ENCODE measurements around the gene CROCC2.

The CROCC2 gene

DNA sequence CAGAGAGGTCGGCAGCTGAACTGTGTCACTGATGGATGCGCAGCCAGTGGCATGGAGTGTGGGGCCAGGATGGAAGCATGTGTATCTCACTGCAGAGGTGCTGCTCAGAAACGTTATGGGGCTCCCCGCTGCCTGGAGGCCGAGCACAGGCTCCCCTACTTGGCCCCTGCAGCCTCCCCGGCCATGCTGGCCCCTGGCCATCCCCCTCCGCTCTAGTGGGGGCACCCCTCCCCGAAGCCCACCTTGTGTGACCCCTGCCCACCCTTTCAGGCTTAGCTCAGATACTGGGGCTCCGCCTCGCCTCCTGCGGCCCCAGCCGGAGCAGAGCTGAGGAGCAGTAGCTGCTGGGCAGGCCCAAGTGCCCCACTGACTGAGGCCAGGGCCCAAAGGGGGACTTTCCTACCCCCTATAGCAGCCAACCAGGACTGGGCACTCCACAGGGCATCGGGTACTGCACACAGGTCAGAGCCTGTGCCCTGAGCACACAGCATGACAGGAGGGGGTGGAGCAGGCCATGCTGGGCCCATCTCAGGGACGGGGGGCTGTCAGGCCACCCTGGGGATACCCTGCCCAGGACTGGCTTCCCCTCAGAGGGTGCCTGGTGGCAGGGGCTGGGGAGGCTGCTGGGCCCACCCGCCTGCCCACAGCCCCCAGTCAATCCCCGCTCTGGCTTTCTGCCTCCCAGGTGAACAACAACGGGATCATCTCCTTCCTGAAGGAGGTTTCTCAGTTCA lies 123.6 kb downstream of the CROCC2 start:
- DNase-seq: peak; percentile 39

DNA sequence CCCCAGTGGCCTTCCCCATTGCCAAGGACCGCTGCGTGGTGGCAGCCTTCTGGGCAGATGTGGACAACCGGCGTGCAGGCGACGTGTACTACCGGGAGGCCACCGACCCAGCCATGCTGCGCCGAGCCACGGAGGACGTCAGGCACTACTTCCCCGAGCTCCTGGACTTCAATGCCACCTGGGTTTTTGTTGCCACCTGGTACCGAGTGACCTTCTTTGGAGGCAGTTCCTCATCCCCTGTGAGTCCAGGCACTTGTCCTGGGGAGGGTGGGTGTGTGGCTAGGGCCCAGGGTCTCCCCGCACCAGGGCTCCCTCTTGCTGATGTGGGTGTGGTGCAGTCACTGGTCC lies 124.2 kb downstream of the CROCC2 start:
- DNase-seq: peak; percentile 47

- DNase-seq: peak; percentile 29
Measured at GRCh38 chr2:241030883-241031282, 124.7 kb downstream of the CROCC2 start.

GRCh38 chr2:241031436-241032165 lies 125.5 kb downstream of the CROCC2 start:
- peak; percentile 36 for DNase-seq

DNA sequence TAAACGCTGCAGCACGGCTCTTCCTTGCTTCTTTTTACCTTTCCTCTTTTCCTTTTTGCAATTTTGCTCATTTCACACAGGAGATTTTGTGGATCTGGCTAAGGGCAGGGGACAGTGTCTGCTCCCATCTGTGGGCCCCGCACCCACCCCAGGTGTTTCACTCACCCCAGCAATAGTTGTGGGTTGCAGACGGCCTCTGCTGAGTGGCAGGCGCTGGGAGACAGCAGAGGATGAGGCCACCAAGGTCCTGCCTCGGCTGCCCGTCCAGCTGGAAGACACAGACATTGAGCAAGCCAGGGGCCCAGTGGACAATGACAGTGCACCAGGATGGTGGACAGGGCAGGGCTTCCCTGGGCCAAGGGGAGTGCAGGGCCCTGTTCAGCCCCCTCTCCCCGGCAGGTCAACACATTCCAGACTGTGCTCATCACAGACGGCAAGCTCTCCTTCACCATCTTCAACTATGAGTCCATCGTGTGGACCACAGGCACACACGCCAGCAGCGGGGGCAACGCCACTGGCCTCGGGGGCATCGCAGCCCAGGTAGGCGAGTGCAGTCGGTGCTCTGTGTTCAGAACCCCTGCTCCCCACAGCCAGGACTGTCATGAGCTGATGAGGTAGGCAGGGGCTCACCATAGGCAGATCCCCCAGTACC lies 127.3 kb downstream of the CROCC2 start:
- peak; percentile 45 for DNase-seq

DNA sequence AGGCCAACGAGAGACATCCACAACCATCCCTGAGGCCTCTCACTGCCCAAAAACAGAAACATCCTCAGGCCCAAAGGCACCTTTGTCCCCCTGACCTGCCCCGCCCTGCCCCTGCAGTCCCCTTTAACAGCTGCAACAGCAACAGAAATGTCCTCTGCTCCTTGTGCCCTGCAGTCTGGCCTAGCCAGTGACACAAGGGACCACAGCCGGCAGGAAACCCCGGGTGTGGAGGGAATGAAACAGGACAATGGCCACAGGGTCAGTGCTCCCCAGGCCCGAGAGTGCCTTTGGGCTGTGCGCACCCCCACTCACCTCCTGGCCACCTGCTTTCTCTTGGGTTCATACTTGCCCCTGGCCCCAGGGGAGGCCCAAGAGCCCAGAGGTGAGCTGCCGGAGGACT lies 127.9 kb downstream of the CROCC2 start:
- peak; percentile 48 for DNase-seq

GRCh38 chr2:241034490-241035141 lies 128.5 kb downstream of the CROCC2 start:
- peak; percentile 45 for DNase-seq

DNA sequence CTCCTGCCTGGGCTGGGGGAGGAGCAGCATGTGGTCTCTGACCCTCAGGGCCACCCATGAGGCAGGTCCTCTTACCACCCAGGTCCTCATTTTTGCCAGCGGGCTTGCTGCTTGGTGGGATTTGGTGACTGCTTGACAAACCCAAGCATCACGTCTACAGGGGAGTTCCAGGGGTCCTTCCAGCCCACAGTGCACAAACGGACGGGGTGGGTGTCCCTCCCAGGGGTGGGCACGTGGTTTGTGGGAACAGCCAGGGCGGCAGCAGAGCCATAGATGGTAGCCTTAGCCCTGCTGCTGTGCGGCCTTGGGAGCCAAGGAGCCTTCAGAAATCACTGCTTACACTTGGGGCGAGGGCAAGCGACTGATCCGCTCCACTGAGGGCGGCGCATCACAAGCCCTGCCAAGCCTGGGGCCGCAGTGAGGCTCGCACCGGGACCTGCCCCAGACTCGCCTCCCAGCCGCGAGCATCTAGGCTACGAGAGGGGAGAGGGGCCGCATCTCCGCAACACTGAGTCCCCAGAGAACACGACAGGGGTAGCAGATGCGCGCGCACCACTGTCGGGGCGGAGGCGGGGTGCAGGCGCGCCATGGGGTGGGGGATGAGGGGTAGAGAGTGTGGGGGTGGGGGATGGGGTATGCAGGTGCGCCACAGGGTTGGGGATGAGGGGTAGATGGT lies 129.1 kb downstream of the CROCC2 start:
- no peak for DNase-seq

GRCh38 chr2:241035818-241036396 lies 129.8 kb downstream of the CROCC2 start:
- no peak for DNase-seq

- peak; percentile 70 for DNase-seq
Measured at GRCh38 chr2:241036397-241036963, 130.3 kb downstream of the CROCC2 start.

GRCh38 chr2:241036964-241037421 lies 130.9 kb downstream of the CROCC2 start:
- DNase-seq: no peak

- no peak for DNase-seq
Measured at GRCh38 chr2:241037498-241037897, 131.4 kb downstream of the CROCC2 start.

DNA sequence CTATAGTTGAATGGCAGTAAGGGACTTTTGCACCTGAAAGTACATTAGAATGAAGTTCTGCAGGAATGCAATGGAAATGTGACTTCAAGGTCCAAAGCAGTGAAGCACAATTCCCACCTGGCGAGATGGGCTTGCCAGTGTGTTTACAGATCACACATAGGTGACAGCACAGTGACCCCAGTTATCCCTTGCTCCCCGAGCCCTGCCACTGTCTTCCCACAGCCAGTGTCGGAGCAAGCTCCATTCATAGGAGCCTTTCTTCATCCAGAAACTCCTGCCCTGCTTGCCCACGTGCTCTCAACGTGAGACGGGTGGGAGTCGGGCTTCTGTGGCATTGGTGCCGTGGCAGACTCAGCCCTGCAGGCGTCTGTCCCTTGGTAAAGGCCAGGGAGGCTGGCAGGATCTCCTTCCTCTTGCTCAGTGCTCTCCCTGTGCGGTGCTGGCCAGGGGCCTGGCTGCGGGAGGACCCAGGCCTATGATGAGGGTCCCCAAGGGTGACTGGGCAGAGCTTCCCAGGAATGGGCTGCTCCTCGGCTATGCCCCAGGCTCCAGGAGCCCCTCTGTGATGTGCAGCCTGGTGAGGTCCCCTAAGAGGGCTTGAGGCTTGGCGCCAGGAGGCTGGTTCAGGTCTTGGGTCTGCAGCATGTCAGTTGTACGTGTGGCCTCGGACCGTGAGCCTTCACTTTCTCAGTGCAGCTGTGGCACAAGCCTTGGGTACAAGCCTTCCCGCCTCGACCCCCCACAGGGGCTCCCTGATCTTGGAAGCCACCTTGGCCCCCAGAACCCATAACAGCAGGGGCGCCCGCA lies 132.4 kb downstream of the CROCC2 start:
- no peak for DNase-seq

GRCh38 chr2:241039416-241039815 lies 133.3 kb downstream of the CROCC2 start:
- DNase-seq: no peak

- DNase-seq: no peak
Measured at GRCh38 chr2:241040081-241040803, 134.1 kb downstream of the CROCC2 start.

DNA sequence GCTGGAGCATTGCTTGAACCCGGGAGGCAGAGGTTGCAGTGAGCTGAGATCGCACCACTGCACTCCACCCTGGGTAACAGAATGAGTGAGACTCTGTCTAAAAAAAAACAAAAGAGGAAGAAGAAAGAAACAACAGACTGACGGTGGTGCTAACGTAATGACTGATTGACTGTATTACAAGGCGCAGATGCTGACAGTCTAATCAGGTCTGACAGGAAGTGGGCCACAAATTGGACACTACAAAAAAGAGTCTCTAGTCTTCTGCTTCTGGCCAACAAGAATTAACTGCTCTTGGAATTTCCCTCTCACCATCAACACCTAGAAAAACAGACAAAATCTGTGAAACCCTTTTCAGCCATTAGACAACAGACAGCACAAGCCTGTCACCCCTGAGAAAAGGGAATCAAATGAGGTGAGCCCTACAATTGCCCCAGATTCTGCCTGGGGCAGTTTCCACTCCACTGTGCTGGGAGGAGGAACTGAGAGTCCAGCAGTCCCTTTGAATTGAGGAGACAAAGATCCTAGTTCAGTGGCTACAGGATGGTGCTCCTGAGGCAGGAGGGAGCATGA lies 135.5 kb downstream of the CROCC2 start:
- no peak for DNase-seq

All from islet precursor cell (in vitro differentiated cells).